ENCODE measurements around the gene POU2AF3. TPM values are rescaled to one million over a fixed set of nuclear protein-coding genes. Genes with fewer than 3 reads are reported as not detected.

POU2AF3 gene
- total RNA-seq, 1 experiment from 2014 or later = not detected

DNA sequence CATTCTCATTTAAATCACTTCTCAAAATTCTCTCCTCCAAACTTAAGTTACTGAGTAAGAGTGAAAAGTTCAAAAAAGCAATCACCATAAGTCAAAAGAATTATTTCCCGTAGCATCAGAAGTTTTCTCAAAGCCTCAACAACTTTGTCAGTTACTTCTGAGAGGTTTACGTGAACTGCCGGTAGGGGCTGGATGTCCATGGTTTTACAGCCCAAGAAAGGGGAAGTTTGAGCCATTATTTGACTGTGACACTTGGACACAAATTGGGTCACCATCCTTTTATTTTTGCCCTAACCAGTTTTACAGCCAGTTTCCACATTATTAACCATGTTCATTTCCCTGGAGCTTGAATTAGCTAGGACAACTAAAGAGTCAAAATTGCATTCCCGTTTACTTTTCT, 7.5 kb downstream of the POU2AF3 start:
- Histone ChIP-seq H3K4me1 (ENCODE audit: control insufficient read depth in 1 of 2, insufficient read depth in 2 of 2, low read length in 2 of 2) (no peaks in the 10 kb centered on the region; a peak in 1 of 4 replicates), H3K4me2 (ENCODE audit: low read length) (no peak overlapping the region), H3K27ac (ENCODE audit: low read depth, low read length) (no peak overlapping the region), H2AFZ (ENCODE audit: low read depth, low read length, poor library complexity, severe bottlenecking) (no peak overlapping the region), H3K9me2 (ENCODE audit: insufficient read depth) (no peaks in the 10 kb centered on the region), H3K79me2 (ENCODE audit: insufficient read depth, low read length) (no peaks in the 10 kb centered on the region), H4K20me1 (ENCODE audit: insufficient read depth) (no peaks in the 10 kb centered on the region), H3K36me3 (ENCODE audit: control insufficient read depth in 1 of 2, insufficient read depth in 2 of 2, low read length in 2 of 2) (no peaks in the 10 kb centered on the region), H3K27me3 (ENCODE audit: insufficient read depth, low read length) (peaks cover 46% of the 10 kb centered on the region), H3K4me3 (replicated peaks in 1 of 2; ENCODE audit: low read depth in 1 of 2, low read length in 2 of 2) (no peak overlapping the region), H3K9ac (ENCODE audit: low read length) (no peak overlapping the region), H3K9me3 (ENCODE audit: control insufficient read depth in 1 of 2, insufficient read depth in 1 of 2, low read depth in 1 of 2, low read length in 2 of 2) (no peaks in the 10 kb centered on the region)
- RAD21 ChIA-PET (ENCODE audit: low non-redundant PET in 1 of 2, low total read pairs in 2 of 2, uncharacterized antibody in 2 of 2, unreplicated experiment in 2 of 2) = no interaction called here
- ATAC-seq = no peak
- CTCF ChIA-PET = no interaction called here
- DNase-seq (ENCODE audit: low read depth, low spot score) = no peak
- no TSS peak for BruUV-seq (replicated peaks)
- intact Hi-C loops (cut with micrococcal nuclease) = no loop called here
- TF ChIP-seq, protein P1, sequence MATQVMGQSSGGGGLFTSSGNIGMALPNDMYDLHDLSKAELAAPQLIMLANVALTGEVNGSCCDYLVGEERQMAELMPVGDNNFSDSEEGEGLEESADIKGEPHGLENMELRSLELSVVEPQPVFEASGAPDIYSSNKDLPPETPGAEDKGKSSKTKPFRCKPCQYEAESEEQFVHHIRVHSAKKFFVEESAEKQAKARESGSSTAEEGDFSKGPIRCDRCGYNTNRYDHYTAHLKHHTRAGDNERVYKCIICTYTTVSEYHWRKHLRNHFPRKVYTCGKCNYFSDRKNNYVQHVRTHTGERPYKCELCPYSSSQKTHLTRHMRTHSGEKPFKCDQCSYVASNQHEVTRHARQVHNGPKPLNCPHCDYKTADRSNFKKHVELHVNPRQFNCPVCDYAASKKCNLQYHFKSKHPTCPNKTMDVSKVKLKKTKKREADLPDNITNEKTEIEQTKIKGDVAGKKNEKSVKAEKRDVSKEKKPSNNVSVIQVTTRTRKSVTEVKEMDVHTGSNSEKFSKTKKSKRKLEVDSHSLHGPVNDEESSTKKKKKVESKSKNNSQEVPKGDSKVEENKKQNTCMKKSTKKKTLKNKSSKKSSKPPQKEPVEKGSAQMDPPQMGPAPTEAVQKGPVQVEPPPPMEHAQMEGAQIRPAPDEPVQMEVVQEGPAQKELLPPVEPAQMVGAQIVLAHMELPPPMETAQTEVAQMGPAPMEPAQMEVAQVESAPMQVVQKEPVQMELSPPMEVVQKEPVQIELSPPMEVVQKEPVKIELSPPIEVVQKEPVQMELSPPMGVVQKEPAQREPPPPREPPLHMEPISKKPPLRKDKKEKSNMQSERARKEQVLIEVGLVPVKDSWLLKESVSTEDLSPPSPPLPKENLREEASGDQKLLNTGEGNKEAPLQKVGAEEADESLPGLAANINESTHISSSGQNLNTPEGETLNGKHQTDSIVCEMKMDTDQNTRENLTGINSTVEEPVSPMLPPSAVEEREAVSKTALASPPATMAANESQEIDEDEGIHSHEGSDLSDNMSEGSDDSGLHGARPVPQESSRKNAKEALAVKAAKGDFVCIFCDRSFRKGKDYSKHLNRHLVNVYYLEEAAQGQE (IDR thresholded peaks at IDR 0.05; ENCODE audit: low read depth) = no peak
- no peak for TF ChIP-seq POLR2AphosphoS5 (IDR thresholded peaks at IDR 0.05; ENCODE audit: low read depth, low read length)
- no peak for TF ChIP-seq EGR1 (IDR thresholded peaks at IDR 0.05; ENCODE audit: low read depth)
- no peak for TF ChIP-seq ZFX (IDR thresholded peaks at IDR 0.05)
- no peak for TF ChIP-seq EZH2phosphoT487 (IDR thresholded peaks at IDR 0.05; ENCODE audit: borderline replicate concordance)
- no peak for TF ChIP-seq EZH2 (IDR thresholded peaks at IDR 0.05)
- TF ChIP-seq POLR2A (IDR thresholded peaks at IDR 0.05; ENCODE audit: borderline replicate concordance, extremely low read depth, insufficient read depth, insufficient read length) = no peak
- no peak for TF ChIP-seq SRF (IDR thresholded peaks at IDR 0.05; ENCODE audit: low read depth)
- TF ChIP-seq SP1 (IDR thresholded peaks at IDR 0.05; ENCODE audit: low read depth) = no peak
- TF ChIP-seq, protein P2, sequence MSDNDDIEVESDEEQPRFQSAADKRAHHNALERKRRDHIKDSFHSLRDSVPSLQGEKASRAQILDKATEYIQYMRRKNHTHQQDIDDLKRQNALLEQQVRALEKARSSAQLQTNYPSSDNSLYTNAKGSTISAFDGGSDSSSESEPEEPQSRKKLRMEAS (IDR thresholded peaks at IDR 0.05) = no peak
- no peak for TF ChIP-seq JUND (IDR thresholded peaks at IDR 0.05)
- TF ChIP-seq ATF3 (IDR thresholded peaks at IDR 0.05) = no peak
- no peak for TF ChIP-seq YY1 (IDR thresholded peaks at IDR 0.05; ENCODE audit: extremely low read depth, insufficient replicate concordance, low read depth, low read length)
- no peak for TF ChIP-seq FOSL1 (IDR thresholded peaks at IDR 0.05; ENCODE audit: low read depth)
- TF ChIP-seq CBX3 (IDR thresholded peaks at IDR 0.05; ENCODE audit: low read depth) = no peak
- no peak for TF ChIP-seq ELF1 (IDR thresholded peaks at IDR 0.05; ENCODE audit: borderline replicate concordance, low read depth)
- TF ChIP-seq TCF7L2 (IDR thresholded peaks at IDR 0.05; ENCODE audit: borderline replicate concordance, extremely low read depth, insufficient read depth, insufficient read length) = no peak
- TF ChIP-seq ZBTB33 (IDR thresholded peaks at IDR 0.05; ENCODE audit: extremely low read depth, insufficient replicate concordance, low read length) = no peak
- no peak for TF ChIP-seq CEBPB (IDR thresholded peaks at IDR 0.05; ENCODE audit: low read depth)
- no peak for TF ChIP-seq SIN3A (IDR thresholded peaks at IDR 0.05; ENCODE audit: low read depth)
- POLR2A ChIA-PET = no interaction called here

Data from HCT116 (cell line).